Loucy (cell line): ENCODE measurements around the gene KIF7.

Experiments used
- H2AFZ ChIP-seq: fragments of 200-600 bp; sonication (generic); 2 replicates; pipeline ENCODE4 v1.6.0; 2016; ENCODE audit warnings: antibody characterized with exemption, mild to moderate bottlenecking, low read length, moderate library complexity
- H3F3A ChIP-seq: fragments of 200-600 bp; 2 replicates; pipeline ENCODE4 v1.6.0; 2016; ENCODE audit warnings: antibody characterized with exemption, low read depth, mild to moderate bottlenecking
- H3K27me3 ChIP-seq: fragments of 200-600 bp; sonication (generic); 2 replicates; pipeline ENCODE4 v1.6.1; 2014; ENCODE audit warnings: low read length, mild to moderate bottlenecking; ENCODE audit not compliant: insufficient read depth, poor library complexity, severe bottlenecking
- H3K36me3 ChIP-seq: fragments of 200-600 bp; sonication (generic); 2 replicates; pipeline ENCODE4 v1.6.1; 2016; ENCODE audit warnings: low read length; ENCODE audit not compliant: insufficient read depth
- H3K4me1 ChIP-seq: fragments of 200-600 bp; sonication (generic); 2 replicates; pipeline ENCODE4 v1.5.1; 2014; ENCODE audit warnings: low read length, mild to moderate bottlenecking; ENCODE audit not compliant: insufficient read depth, poor library complexity, severe bottlenecking
- H3K4me2 ChIP-seq: fragments of 200-600 bp; sonication (generic); 2 replicates; pipeline ENCODE4 v1.6.0; 2014; ENCODE audit warnings: antibody characterized with exemption, low read length, low read depth, mild to moderate bottlenecking; ENCODE audit not compliant: poor library complexity, severe bottlenecking
- H3K4me3 ChIP-seq: fragments of 200-600 bp; sonication (generic); 2 replicates; pipeline ENCODE4 v1.5.1; 2014; ENCODE audit warnings: low read length, mild to moderate bottlenecking, mixed read lengths; ENCODE audit not compliant: poor library complexity, severe bottlenecking
- H3K79me2 ChIP-seq: fragments of 200-600 bp; sonication (generic); 2 replicates; pipeline ENCODE4 v1.6.1; 2014; ENCODE audit warnings: low read length; ENCODE audit not compliant: insufficient read depth
- H3K9ac ChIP-seq: fragments of 200-600 bp; sonication (generic); 2 replicates; pipeline ENCODE4 v1.6.0; 2014; ENCODE audit warnings: mild to moderate bottlenecking, low read depth, low read length, moderate library complexity; ENCODE audit not compliant: poor library complexity, severe bottlenecking
- H3K9me2 ChIP-seq: fragments of 200-600 bp; sonication (generic); replicated peaks from 2 replicates; pipeline ENCODE4 v1.6.1; 2016; ENCODE audit warnings: low read depth, low read length, mixed read lengths
- H3K9me3 ChIP-seq: fragments of 200-600 bp; sonication (generic); 2 replicates; pipeline ENCODE4 v1.6.1; 2014; ENCODE audit warnings: mild to moderate bottlenecking, antibody characterized with exemption, low read length, low read depth; ENCODE audit not compliant: insufficient read depth
- H4K20me1 ChIP-seq: fragments of 200-600 bp; sonication (generic); 2 replicates; pipeline ENCODE4 v1.6.0; 2014; ENCODE audit warnings: antibody characterized with exemption, low read length, mild to moderate bottlenecking; ENCODE audit not compliant: insufficient read depth, poor library complexity, severe bottlenecking
- EZH2phosphoT487 ChIP-seq: fragments of 200-600 bp; IDR thresholded peaks from 2 replicates; pipeline ENCODE4 v1.6.1; 2018; ENCODE audit warnings: antibody characterized with exemption, mild to moderate bottlenecking, moderate library complexity, borderline replicate concordance
- TF ChIP-seq, protein P1 (sequence below): fragments of 200-600 bp; sonication (generic); conservative IDR thresholded peaks from 2 replicates; pipeline ENCODE4 v1.5.1; 2014; ENCODE audit warnings: mild to moderate bottlenecking, antibody characterized with exemption, low read length

The KIF7 gene

DNA sequence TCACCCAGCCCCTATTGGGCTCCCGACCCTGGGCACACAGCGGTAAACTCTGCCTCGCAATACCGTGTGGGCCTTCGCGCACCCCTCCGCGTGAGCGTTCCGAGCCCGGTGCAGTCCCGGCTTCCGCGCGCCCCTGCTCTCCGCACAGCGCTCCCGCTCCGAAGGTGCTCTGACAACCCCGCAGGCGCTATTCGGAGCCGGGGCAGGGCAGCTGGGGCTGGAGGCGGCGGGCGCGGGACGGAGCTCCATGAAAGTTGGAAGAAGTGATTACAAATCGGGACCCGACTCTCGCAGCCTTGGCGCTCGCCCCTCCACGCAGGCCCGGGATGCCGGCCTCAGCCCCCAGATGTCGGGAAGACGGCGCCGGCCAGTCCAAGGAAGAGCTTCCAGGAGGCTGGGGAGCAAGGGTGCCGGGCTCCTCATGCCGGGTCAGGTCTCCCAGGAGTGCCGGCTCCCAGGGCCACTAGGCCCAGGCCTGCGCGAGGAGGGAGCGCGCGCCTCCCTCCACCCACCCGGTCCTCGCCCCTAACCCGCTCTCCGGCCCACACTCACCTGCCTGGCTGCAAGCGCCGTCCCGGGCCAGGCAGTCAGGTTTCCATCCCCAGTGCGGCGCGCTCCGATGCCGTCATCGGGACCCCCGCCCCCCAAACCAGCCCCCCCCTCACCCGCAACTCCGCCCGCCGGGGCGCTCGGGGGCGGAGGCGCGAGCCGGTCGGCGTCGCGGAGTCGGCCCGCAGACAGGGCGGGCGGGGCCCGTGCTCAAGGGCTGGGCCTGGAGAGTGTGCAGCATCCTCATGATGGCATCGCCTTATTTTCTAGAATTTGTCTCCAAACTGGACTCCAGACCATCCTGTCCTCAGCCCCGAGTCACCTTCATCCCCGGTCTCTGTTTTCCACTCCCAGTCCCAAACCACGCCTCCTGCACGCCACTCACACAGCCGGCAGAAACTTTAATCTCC is at the start of gene KIF7:
Gene KIF7, minus strand, starts transcription at position 621 of the 959 bp plus-strand sequence. CDS start 2,537 bp downstream, outside the sequence.
- no peaks in the 10 kb centered on the region for H4K20me1 ChIP-seq
- H3K79me2 ChIP-seq: no peaks in the 10 kb centered on the region
- peak within 1 kb of the TSS; percentile 60 for H3K9ac ChIP-seq
- no peak for TF ChIP-seq EZH2phosphoT487
- peak within 1 kb of the TSS; percentile 99 for H3K4me2 ChIP-seq
- H3K9me3 ChIP-seq: no peaks in the 10 kb centered on the region
- H3F3A ChIP-seq: peaks cover 5% of the 10 kb centered on the region; the same call in 1 of the 2 replicates
- H3K27me3 ChIP-seq: no peaks in the 10 kb centered on the region
- H3K36me3 ChIP-seq: no peaks in the 10 kb centered on the region
- peak within 1 kb of the TSS; percentile 89 for H2AFZ ChIP-seq
- peak within 1 kb of the TSS; percentile 85 for H3K4me3 ChIP-seq
- no peaks in the 10 kb centered on the region for H3K9me2 ChIP-seq
- H3K4me1 ChIP-seq: peaks cover 15% of the 10 kb centered on the region

DNA sequence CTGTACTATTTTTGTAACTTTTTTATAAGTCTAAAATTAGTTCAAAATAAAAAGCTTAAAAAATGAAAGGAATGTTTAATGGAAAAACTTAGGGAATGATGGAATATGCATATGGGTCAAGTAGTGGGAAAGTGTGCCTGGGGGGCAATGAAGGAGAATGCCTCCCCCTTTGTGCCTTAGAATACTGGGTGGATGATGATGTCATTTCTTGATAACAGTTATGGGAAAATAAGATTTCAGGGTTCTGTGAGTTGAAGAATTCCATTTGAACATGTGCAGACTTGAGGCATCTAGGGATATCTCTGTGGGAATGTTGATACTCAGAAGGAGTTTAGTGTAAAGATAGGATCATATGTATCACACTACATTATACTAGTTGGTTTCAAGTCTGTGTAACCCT is 49.1 kb upstream of the KIF7 start:
- Histone ChIP-seq H3K36me3 (no peaks in the 10 kb centered on the region), H4K20me1 (no peaks in the 10 kb centered on the region), H3K4me1 (no peaks in the 10 kb centered on the region), H3K79me2 (no peaks in the 10 kb centered on the region), H3K9me2 (no peaks in the 10 kb centered on the region), H3K4me3 (no peak overlapping the region), H3F3A (no peaks in the 10 kb centered on the region), H2AFZ (no peak overlapping the region), H3K27me3 (no peaks in the 10 kb centered on the region), H3K9me3 (no peaks in the 10 kb centered on the region), H3K4me2 (no peak overlapping the region), H3K9ac (no peak overlapping the region)
- TF ChIP-seq EZH2phosphoT487: no peak
- TF ChIP-seq, protein P1, sequence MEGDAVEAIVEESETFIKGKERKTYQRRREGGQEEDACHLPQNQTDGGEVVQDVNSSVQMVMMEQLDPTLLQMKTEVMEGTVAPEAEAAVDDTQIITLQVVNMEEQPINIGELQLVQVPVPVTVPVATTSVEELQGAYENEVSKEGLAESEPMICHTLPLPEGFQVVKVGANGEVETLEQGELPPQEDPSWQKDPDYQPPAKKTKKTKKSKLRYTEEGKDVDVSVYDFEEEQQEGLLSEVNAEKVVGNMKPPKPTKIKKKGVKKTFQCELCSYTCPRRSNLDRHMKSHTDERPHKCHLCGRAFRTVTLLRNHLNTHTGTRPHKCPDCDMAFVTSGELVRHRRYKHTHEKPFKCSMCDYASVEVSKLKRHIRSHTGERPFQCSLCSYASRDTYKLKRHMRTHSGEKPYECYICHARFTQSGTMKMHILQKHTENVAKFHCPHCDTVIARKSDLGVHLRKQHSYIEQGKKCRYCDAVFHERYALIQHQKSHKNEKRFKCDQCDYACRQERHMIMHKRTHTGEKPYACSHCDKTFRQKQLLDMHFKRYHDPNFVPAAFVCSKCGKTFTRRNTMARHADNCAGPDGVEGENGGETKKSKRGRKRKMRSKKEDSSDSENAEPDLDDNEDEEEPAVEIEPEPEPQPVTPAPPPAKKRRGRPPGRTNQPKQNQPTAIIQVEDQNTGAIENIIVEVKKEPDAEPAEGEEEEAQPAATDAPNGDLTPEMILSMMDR: no peak

DNA sequence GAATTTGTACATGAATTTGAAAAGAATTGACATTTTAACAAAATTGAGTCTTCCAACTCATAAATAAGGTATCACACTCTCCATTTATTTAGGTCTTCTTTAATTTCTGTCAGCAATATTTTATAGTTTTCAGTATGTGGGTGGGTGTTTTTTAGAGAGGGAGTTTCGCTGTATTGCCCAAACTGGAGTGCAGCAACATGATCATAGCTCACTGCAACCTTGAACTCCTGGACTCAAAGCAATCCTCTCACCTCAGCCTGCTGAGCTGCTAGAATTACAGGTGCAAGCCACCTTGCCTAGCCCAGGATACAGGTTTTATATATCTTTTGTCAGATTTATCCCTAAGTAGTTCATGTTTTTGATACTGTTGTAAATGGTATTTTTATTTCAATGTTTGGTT is 39.9 kb upstream of the KIF7 start:
- Histone ChIP-seq H3K9me2 (no peaks in the 10 kb centered on the region), H4K20me1 (no peaks in the 10 kb centered on the region), H3K79me2 (no peaks in the 10 kb centered on the region), H3K36me3 (no peaks in the 10 kb centered on the region), H3K9ac (no peak overlapping the region), H3K4me2 (no peak overlapping the region), H3K27me3 (no peaks in the 10 kb centered on the region), H3F3A (no peaks in the 10 kb centered on the region), H3K4me1 (no peaks in the 10 kb centered on the region), H3K9me3 (no peaks in the 10 kb centered on the region), H3K4me3 (no peak overlapping the region), H2AFZ (no peak overlapping the region)
- TF ChIP-seq, protein P1: no peak
- no peak for TF ChIP-seq EZH2phosphoT487
